ENCODE measurements around the gene SNED1.

The SNED1 gene

GRCh38 chr2:241122376-241123002 lies 124.1 kb downstream of the SNED1 start:
- TF ChIP-seq FOXP2 (optimal IDR thresholded peaks at IDR 0.05; ENCODE audit: control extremely low read depth, extremely low read length, insufficient read depth) = no peak
- TF ChIP-seq EZH2 (IDR thresholded peaks at IDR 0.05) = no peak
- TF ChIP-seq POLR2AphosphoS5 (IDR thresholded peaks at IDR 0.05; ENCODE audit: borderline replicate concordance, low read depth, low read length) = no peak
- H3K36me3 ChIP-seq (ENCODE audit: insufficient read depth, low read length) = peaks cover 23% of the 10 kb centered on the region

GRCh38 chr2:241123816-241124536 lies 125.6 kb downstream of the SNED1 start:
- no peaks in the 10 kb centered on the region for H3K9me3 ChIP-seq (ENCODE audit: low read depth, low read length)
- DNase-seq (ENCODE audit: low read depth, low spot score) = no peak
- TF ChIP-seq POLR2AphosphoS5 (IDR thresholded peaks at IDR 0.05; ENCODE audit: borderline replicate concordance, low read depth, low read length) (no peak), FOXP2 (optimal IDR thresholded peaks at IDR 0.05; ENCODE audit: control extremely low read depth, extremely low read length, insufficient read depth) (no peak), EZH2 (IDR thresholded peaks at IDR 0.05) (no peak)
- no peak overlapping the region for H3K27ac ChIP-seq
- no peak overlapping the region for H3K9ac ChIP-seq (ENCODE audit: insufficient read length)
- peaks cover 23% of the 10 kb centered on the region for H3K36me3 ChIP-seq (ENCODE audit: insufficient read depth, low read length)
- H3K4me3 ChIP-seq = no peak overlapping the region

More at GRCh38 chr2:241122376-241123002, 124.1 kb downstream of the SNED1 start:
- no peak overlapping the region for H3K27ac ChIP-seq
- H3K4me3 ChIP-seq = no peak overlapping the region
- no peak overlapping the region for H3K9ac ChIP-seq (ENCODE audit: insufficient read length)
- H3K9me3 ChIP-seq (ENCODE audit: low read depth, low read length) = no peaks in the 10 kb centered on the region
- DNase-seq (ENCODE audit: low read depth, low spot score) = no peak

DNA sequence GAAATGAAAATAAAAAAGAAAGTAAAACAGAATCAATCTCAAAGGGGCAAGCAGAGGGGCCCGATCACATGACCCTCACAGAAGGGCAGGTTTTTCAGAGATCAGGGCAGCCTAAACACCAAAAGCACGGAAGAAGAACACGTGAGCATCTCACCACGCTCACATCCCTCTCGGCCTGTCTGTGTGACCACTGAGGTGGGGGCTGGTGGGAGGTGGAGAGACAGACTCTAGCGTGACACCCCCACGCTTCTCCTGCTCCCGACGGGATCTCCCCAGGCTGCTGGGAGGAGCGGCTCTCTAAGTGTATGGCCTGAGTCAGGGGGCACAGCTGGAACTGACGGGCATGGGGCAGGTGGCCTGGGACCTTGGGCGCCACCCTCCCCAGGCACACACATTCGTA lies 127.2 kb downstream of the SNED1 start:
- DNase-seq (ENCODE audit: low read depth, low spot score) = no peak
- no peak overlapping the region for H3K27ac ChIP-seq

GRCh38 chr2:241126201-241126611 lies 127.8 kb downstream of the SNED1 start:
- Histone ChIP-seq H3K36me3 (ENCODE audit: insufficient read depth, low read length) (peaks cover 17% of the 10 kb centered on the region), H3K9ac (ENCODE audit: insufficient read length) (no peak overlapping the region), H3K4me3 (no peak overlapping the region), H3K9me3 (ENCODE audit: low read depth, low read length) (no peaks in the 10 kb centered on the region), H3K27ac (no peak overlapping the region)
- TF ChIP-seq EZH2 (IDR thresholded peaks at IDR 0.05) (no peak), POLR2AphosphoS5 (IDR thresholded peaks at IDR 0.05; ENCODE audit: borderline replicate concordance, low read depth, low read length) (no peak), FOXP2 (optimal IDR thresholded peaks at IDR 0.05; ENCODE audit: control extremely low read depth, extremely low read length, insufficient read depth) (no peak)
- no peak for DNase-seq (ENCODE audit: low read depth, low spot score)

More for the DNA sequence above, 127.2 kb downstream of the SNED1 start:
- Histone ChIP-seq H3K4me3 (no peak overlapping the region), H3K9me3 (ENCODE audit: low read depth, low read length) (no peaks in the 10 kb centered on the region), H3K36me3 (ENCODE audit: insufficient read depth, low read length) (peaks cover 23% of the 10 kb centered on the region), H3K9ac (ENCODE audit: insufficient read length) (no peak overlapping the region)
- no peak for TF ChIP-seq FOXP2 (optimal IDR thresholded peaks at IDR 0.05; ENCODE audit: control extremely low read depth, extremely low read length, insufficient read depth)
- no peak for TF ChIP-seq POLR2AphosphoS5 (IDR thresholded peaks at IDR 0.05; ENCODE audit: borderline replicate concordance, low read depth, low read length)
- TF ChIP-seq EZH2 (IDR thresholded peaks at IDR 0.05) = no peak

GRCh38 chr2:241126771-241127202 lies 128.4 kb downstream of the SNED1 start:
- TF ChIP-seq EZH2 (IDR thresholded peaks at IDR 0.05) (no peak), POLR2AphosphoS5 (IDR thresholded peaks at IDR 0.05; ENCODE audit: borderline replicate concordance, low read depth, low read length) (no peak), FOXP2 (optimal IDR thresholded peaks at IDR 0.05; ENCODE audit: control extremely low read depth, extremely low read length, insufficient read depth) (no peak)
- Histone ChIP-seq H3K9me3 (ENCODE audit: low read depth, low read length) (no peaks in the 10 kb centered on the region), H3K9ac (ENCODE audit: insufficient read length) (no peak overlapping the region), H3K4me3 (no peak overlapping the region), H3K27ac (no peak overlapping the region), H3K36me3 (ENCODE audit: insufficient read depth, low read length) (peaks cover 21% of the 10 kb centered on the region; the same call in 1 of the 2 replicates)
- DNase-seq (ENCODE audit: low read depth, low spot score) = no peak

DNA sequence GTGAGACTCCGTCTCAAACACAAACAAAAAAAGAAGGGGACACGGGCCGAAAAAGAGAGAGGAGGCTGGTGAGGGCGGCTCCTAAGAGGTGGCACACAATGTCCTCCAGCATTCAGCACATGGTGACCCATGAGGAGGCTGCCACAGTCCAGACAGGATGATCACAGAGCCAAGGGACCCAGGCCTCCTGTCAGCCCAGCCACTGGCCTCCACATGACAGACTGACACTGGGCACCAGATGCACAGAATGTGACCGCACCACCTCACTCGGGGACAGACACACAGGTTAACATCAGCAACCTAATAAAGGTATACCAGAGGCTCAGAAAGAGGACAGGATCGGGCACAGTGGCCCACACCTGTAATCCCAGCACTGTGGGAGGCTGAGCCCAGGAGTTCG lies 129.8 kb downstream of the SNED1 start:
- Histone ChIP-seq H3K36me3 (ENCODE audit: insufficient read depth, low read length) (peaks cover 21% of the 10 kb centered on the region; the same call in 1 of the 2 replicates), H3K9me3 (ENCODE audit: low read depth, low read length) (no peaks in the 10 kb centered on the region), H3K27ac (no peak overlapping the region), H3K4me3 (no peak overlapping the region), H3K9ac (ENCODE audit: insufficient read length) (no peak overlapping the region)
- DNase-seq (ENCODE audit: low read depth, low spot score) = no peak
- TF ChIP-seq FOXP2 (optimal IDR thresholded peaks at IDR 0.05; ENCODE audit: control extremely low read depth, extremely low read length, insufficient read depth) = no peak
- TF ChIP-seq POLR2AphosphoS5 (IDR thresholded peaks at IDR 0.05; ENCODE audit: borderline replicate concordance, low read depth, low read length) = no peak
- TF ChIP-seq EZH2 (IDR thresholded peaks at IDR 0.05) = no peak

- no peak overlapping the region for H3K9ac ChIP-seq (ENCODE audit: insufficient read length)
- TF ChIP-seq EZH2 (IDR thresholded peaks at IDR 0.05) = no peak
- TF ChIP-seq POLR2AphosphoS5 (IDR thresholded peaks at IDR 0.05; ENCODE audit: borderline replicate concordance, low read depth, low read length) = no peak
- no peak for TF ChIP-seq FOXP2 (optimal IDR thresholded peaks at IDR 0.05; ENCODE audit: control extremely low read depth, extremely low read length, insufficient read depth)
- peaks cover 18% of the 10 kb centered on the region; the same call in 1 of the 2 replicates for H3K36me3 ChIP-seq (ENCODE audit: insufficient read depth, low read length)
- no peaks in the 10 kb centered on the region for H3K9me3 ChIP-seq (ENCODE audit: low read depth, low read length)
- no peak overlapping the region for H3K27ac ChIP-seq
- DNase-seq (ENCODE audit: low read depth, low spot score) = no peak
- H3K4me3 ChIP-seq = no peak overlapping the region
Measured at GRCh38 chr2:241129086-241129871, 130.9 kb downstream of the SNED1 start.

- H3K36me3 ChIP-seq (ENCODE audit: insufficient read depth, low read length) = peaks cover 21% of the 10 kb centered on the region; the same call in 1 of the 2 replicates
- H3K9ac ChIP-seq (ENCODE audit: insufficient read length) = no peak overlapping the region
- peak overlapping the region; percentile 70 for H3K27ac ChIP-seq
- TF ChIP-seq POLR2AphosphoS5 (IDR thresholded peaks at IDR 0.05; ENCODE audit: borderline replicate concordance, low read depth, low read length) (no peak), FOXP2 (optimal IDR thresholded peaks at IDR 0.05; ENCODE audit: control extremely low read depth, extremely low read length, insufficient read depth) (no peak), EZH2 (IDR thresholded peaks at IDR 0.05) (no peak)
- H3K4me3 ChIP-seq = no peak overlapping the region
- no peaks in the 10 kb centered on the region for H3K9me3 ChIP-seq (ENCODE audit: low read depth, low read length)
- no peak for DNase-seq (ENCODE audit: low read depth, low spot score)
Measured at GRCh38 chr2:241130316-241130715, 131.9 kb downstream of the SNED1 start.
